T47D (cell line): Measurements from ENCODE around the gene ENO1.
"Not testable (repeated sequence)": the region's sequence is repeated elsewhere in the genome, so short reads cannot be mapped to it uniquely, and the experiment has no call there.

Source experiments
- DNase-seq, 2 experiments: peaks; one replicate each; pipeline versions ENCODE4 v3.0.0 to v3.0.0-alpha.2; 2011 to 2012; ENCODE audit warnings: low read depth in 1 of 2, low spot score in 1 of 2
- JUND ChIP-seq: IDR thresholded peaks from 2 replicates; pipeline ENCODE4 v1.6.1; 2012; ENCODE audit warnings: low read depth
- in situ Hi-C: cut with HindIII; loops from 2 replicates; pipeline ENCODE4 v1.10.0; 2016; ENCODE audit warnings: low sequenced_read_pairs, low pct_unique_long_range_greater_than_20kb

Gene ENO1

DNA sequence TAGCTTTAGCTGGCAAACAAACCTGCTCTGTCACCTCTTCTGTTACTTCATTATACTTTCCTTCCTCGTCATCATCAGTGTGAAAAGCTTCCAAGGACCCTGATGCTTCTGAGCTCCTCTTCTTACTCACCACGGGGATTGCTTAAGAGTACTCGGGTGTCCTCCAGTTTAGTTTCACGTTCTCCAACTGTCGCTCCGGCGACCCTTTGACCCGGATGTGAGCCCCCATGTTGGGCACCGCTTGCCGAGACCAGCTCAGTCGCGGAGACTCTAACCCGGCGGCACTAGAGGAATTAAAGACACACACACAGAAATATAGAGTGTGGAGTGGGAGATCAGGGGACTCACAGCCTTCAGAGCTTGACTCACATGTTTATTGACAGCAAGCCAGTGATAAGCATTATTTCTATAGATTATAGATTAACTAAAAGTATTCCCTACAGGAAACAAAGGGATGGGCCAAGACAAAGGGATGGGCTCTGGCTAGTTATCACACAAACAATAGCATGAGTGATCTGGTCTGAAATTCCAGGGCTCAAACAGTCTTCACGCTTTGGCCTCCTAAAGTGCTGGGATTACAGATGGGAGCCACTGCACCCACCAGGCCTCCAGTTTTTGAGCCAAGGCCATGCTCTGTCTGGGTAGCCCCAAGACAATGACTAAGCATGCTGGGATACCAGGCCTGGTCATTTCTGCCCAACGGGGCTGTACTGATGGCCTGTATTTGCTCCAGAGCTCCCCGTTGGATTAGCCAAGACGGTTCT lies 30.1 kb upstream of the ENO1 start:
- TF ChIP-seq JUND: no peak
- in situ Hi-C loops: no loop called here
- DNase-seq: no peak

GRCh38 chr1:8905582-8906191 lies 27.2 kb upstream of the ENO1 start:
- in situ Hi-C loops: no loop called here
- no peak for DNase-seq
- TF ChIP-seq JUND: no peak

GRCh38 chr1:8903908-8904650 lies 25.6 kb upstream of the ENO1 start:
- peak; percentile 84 for TF ChIP-seq JUND
- peak; percentile 39 to 98 for DNase-seq
- in situ Hi-C loops: no loop called here

DNA sequence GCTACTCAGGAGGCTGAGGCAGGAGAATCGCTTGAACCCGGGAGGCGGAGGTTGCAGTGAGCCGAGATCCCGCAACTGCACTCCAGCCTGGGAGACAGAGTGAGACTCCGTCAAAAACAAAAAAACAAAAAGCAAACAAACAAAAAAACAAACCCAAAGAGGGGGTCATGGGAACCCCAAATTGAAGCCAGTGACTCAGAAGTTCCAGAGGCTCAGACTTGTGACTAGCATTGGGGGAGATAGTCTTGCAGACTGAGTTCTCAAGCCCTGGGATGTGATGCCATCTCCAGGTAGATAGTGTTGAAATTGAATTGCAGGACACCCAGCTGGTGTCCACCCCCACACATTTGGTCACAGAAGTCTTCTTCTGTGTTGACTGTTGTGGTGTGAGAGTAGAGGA lies 24.9 kb upstream of the ENO1 start:
- in situ Hi-C loops: no loop called here
- DNase-seq: peak in 1 of 2 experiments; percentile 92
- TF ChIP-seq JUND: no peak

GRCh38 chr1:8902765-8903164 lies 24.3 kb upstream of the ENO1 start:
- in situ Hi-C loops: no loop called here
- TF ChIP-seq JUND: 0 out of 2 replicates have a peak, but pooled peaks have one; percentile 28
- peak in 1 of 2 experiments; percentile 73 for DNase-seq

GRCh38 chr1:8900684-8901083 lies 22.2 kb upstream of the ENO1 start:
- in situ Hi-C loops, DNase-seq: not testable (repeated sequence)

- in situ Hi-C loops: no loop called here
- TF ChIP-seq JUND: no peak
- no peak for DNase-seq
Observed at GRCh38 chr1:8899046-8899445, 20.6 kb upstream of the ENO1 start.

DNA sequence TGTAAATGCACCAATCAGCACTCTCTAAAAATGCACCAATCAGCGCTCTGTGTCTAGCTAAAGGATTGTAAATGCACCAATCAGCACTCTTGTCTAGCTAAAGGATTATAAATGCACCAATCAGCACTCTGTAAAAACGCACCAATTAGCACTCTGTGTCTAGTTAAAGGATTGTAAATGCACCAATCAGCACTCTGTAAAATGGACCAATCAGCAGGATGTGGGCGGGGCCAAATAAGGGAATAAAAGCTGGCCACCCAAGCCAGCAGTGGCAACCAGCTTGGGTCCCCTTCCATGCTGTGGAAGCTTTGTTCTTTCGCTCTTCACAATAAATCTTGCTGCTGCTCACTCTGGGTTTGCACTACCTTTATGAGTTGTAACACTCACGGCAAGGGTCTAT lies 19.9 kb upstream of the ENO1 start:
- DNase-seq, in situ Hi-C loops: not testable (repeated sequence)

- in situ Hi-C loops, DNase-seq: not testable (repeated sequence)
Observed at GRCh38 chr1:8897505-8897904, 19.0 kb upstream of the ENO1 start.

DNA sequence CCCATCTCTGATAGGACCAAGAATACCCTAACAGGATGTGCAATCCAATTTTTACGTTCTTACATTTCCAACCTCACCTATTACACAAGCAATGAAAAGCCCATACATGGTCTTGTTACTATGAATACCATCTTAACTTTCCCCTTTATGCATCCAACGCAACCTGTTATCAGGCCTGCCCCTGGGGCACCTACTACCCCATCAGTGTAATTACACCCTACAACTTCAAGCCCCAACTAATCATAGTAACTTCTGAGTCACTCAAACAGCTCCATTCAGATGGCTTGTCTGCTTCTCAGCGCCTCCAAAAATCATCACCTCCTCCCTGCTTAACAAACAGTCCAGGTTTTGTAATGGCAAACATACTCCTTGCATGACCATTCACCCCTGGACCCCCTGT lies 18.3 kb upstream of the ENO1 start:
- in situ Hi-C loops, DNase-seq: not testable (repeated sequence)

DNA sequence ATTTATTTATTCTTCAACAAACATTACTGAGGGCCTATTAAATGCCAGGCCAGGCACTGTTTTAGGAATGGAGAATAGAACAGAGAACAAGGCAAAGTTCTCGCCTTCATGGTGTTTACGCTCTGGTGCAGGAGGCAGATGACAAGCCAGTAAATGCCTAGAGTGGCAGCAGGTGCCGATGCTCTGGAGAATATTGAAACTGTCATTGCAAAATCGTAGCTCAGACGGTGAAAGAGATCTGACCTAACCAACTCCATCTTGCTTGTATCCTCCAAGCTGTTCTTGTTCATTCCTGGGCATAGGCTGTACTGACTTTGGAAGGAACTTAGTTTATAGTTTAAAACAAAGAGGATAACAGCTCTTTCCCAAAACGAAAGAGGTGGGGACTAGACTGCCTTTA lies 13.5 kb upstream of the ENO1 start:
- in situ Hi-C loops: no loop called here
- no peak for DNase-seq
- no peak for TF ChIP-seq JUND

DNA sequence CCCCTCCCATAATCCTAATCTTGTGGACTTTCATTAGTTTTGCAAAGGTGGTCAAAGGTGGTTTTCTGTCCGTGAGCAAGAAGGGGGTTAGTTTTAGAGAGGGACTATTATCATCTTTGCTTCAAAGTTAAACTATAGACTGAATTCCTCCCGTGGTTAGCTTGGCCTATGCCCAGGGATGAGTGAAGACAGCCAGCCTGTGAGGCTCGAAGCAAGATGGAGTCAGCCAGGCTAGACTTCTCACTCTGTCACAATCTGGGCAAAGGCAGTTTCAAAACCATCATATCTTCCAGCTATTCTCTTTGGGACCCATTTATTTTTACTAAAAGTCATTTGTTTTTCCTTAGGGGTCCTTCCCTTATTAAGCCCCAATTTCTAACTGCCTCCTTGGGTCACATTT lies 12.9 kb upstream of the ENO1 start:
- in situ Hi-C loops: no loop called here
- no peak for TF ChIP-seq JUND
- DNase-seq: no peak
